Progenitor cell of endocrine pancreas (in vitro differentiated cells): ENCODE results near the gene BTBD9. TPM values are rescaled to one million over a fixed set of nuclear protein-coding genes. Genes with fewer than 3 reads are reported as not detected.

Experiments
- DNase-seq: peaks from one replicate; pipeline ENCODE4 v3.0.0; 2021; ENCODE audit warnings: low spot score; ENCODE audit not compliant: unreplicated experiment
- H3K27ac Mint-ChIP-seq: 2 replicates; pipeline ENCODE4 v1.8.0; 2021; ENCODE audit warnings: mild to moderate bottlenecking, moderate library complexity, mixed read lengths
- H3K27me3 Mint-ChIP-seq: 2 replicates; pipeline ENCODE4 v1.8.0; 2021; ENCODE audit warnings: mixed read lengths
- H3K36me3 Mint-ChIP-seq: 2 replicates; pipeline ENCODE4 v1.8.0; 2022; ENCODE audit warnings: mixed read lengths; ENCODE audit not compliant: insufficient read depth
- H3K4me1 Mint-ChIP-seq: 2 replicates; pipeline ENCODE4 v1.8.0; 2021; ENCODE audit warnings: low read depth, mixed read lengths
- H3K4me3 Mint-ChIP-seq: 2 replicates; pipeline ENCODE4 v1.8.0; 2021; ENCODE audit warnings: low read depth, mild to moderate bottlenecking, moderate library complexity, mixed read lengths
- H3K9me3 Mint-ChIP-seq: 2 replicates; pipeline ENCODE4 v1.8.0; 2021; ENCODE audit warnings: low read depth, mixed read lengths
- total RNA-seq: library from RNA; stranded (reverse); gene quantifications from 2 replicates; pipeline ENCODE4 v1.2.1, GENCODE V29; 2021
- TF ChIP-seq, protein P1 (sequence below): fragments of 200-600 bp; sonication (generic); IDR thresholded peaks from one replicate; pipeline ENCODE4 v1.5.0; 2021; ENCODE audit warnings: antibody characterized with exemption, mild to moderate bottlenecking; ENCODE audit not compliant: unreplicated experiment

BTBD9 gene
- total RNA-seq, 1 donor from 2014 or later: 25.9 TPM

DNA sequence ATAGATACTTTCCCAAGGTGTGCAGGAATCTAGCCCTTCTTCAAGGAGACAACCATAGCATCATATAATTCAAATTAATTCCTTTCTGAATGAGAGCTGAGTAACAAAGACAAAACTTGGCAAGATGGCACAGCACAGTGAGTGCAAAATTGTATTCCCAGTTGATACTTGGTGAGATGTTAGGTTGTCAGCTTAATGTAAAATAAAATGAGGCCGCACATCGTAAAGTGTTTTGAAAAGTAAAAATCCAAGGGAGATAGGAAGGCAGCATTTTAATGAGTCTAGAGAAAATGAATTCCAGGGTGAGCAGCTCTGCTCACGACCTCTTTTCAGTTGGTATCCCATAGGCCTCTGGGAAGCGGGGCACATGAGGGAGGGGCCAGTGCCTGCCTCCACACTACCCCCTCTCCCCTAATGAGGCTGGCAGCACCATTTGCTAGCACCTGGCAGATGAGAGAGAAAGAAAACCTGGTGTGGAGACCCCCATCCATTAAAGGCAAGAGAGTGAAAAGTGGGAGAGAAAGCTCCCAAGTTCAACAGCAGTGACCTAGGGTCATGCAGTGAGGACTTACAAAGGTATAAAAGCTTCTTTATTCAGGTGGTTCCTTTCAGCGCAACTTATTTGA, 158.4 kb downstream of the BTBD9 start:
- no peak for DNase-seq
- TF ChIP-seq, protein P1, sequence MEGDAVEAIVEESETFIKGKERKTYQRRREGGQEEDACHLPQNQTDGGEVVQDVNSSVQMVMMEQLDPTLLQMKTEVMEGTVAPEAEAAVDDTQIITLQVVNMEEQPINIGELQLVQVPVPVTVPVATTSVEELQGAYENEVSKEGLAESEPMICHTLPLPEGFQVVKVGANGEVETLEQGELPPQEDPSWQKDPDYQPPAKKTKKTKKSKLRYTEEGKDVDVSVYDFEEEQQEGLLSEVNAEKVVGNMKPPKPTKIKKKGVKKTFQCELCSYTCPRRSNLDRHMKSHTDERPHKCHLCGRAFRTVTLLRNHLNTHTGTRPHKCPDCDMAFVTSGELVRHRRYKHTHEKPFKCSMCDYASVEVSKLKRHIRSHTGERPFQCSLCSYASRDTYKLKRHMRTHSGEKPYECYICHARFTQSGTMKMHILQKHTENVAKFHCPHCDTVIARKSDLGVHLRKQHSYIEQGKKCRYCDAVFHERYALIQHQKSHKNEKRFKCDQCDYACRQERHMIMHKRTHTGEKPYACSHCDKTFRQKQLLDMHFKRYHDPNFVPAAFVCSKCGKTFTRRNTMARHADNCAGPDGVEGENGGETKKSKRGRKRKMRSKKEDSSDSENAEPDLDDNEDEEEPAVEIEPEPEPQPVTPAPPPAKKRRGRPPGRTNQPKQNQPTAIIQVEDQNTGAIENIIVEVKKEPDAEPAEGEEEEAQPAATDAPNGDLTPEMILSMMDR: no peak

DNA sequence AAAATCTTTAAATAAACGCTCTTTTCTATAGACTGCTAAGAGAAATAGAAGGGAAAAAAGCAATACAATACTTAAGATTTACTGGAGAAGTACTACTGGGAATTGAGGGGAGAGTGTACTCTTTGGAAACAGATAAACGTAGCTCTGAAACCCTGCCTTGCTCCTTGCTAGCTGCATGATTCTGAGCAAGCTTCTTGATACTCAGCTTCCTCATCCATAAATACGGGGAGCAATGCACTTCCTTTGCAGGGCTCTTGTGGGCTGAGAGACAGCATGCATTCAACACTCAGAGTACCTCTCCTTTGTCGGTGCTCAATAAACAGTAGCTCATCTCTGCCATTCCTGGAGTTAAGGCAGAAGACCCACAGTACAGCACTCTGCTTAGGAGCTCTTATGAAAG, 159.7 kb downstream of the BTBD9 start:
- Mint-ChIP-seq H3K36me3 (no peaks in the 10 kb centered on the region), H3K4me3 (no peak overlapping the region), H3K27me3 (peaks cover 40% of the 10 kb centered on the region), H3K9me3 (no peaks in the 10 kb centered on the region), H3K4me1 (no peaks in the 10 kb centered on the region), H3K27ac (no peak overlapping the region)
- no peak for DNase-seq
- TF ChIP-seq, protein P1: no peak

More for the DNA sequence above, 158.4 kb downstream of the BTBD9 start:
- Mint-ChIP-seq H3K27ac (no peak overlapping the region), H3K27me3 (peaks cover 34% of the 10 kb centered on the region), H3K4me3 (no peak overlapping the region), H3K36me3 (peaks cover 2% of the 10 kb centered on the region), H3K9me3 (no peaks in the 10 kb centered on the region), H3K4me1 (no peaks in the 10 kb centered on the region)

DNA sequence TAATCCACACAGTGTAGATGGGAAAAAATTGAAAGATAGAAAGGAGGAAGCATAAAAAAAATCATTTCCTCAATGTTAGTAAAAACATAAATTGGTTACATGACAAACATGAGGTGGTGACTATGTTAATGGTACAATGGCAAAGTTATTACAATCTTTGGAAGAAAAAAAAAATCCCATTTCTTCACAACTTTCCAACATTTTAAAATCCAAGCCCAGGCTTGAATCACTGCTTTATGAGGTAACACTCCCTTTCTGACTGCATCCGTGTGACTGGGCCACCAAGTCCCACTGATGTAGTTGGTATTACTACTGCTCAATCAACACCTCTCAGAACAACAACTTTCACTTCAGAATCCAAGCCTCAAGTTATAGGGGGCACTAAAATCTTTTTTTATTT, 160.4 kb downstream of the BTBD9 start:
- no peak overlapping the region for H3K4me3 Mint-ChIP-seq
- H3K36me3 Mint-ChIP-seq: no peaks in the 10 kb centered on the region
- no peaks in the 10 kb centered on the region for H3K4me1 Mint-ChIP-seq
- H3K27me3 Mint-ChIP-seq: peaks cover 44% of the 10 kb centered on the region
- TF ChIP-seq, protein P1: no peak
- H3K27ac Mint-ChIP-seq: no peak overlapping the region
- DNase-seq: no peak
- H3K9me3 Mint-ChIP-seq: no peaks in the 10 kb centered on the region

DNA sequence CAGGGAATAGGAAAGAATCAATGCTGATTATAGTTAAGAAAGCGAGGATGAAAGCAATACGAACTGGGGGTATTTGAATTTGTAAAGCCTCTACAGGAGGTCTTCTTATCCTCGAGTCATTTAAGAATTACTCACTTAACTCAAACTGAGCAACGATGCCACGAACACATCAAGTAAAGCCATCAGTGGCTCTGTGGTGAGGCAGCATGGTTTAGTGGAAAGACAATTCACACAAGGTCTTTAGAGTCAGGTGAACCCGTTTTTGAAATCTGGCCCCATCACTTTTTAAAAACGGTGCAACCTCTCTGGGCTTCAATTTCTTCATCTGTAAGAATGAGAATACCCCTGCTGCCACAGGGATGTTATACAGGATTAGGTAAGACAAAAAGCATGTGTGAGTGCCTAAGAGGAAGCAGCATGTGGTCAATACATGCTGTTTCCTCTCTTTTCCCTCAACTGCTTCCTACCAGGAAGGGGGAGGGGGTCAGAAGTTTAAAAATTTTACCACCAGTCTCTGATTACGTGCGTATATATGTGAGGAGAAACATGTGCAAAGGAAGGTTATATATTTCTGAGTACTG, 162.0 kb downstream of the BTBD9 start:
- TF ChIP-seq, protein P1: no peak
- Mint-ChIP-seq H3K9me3 (no peaks in the 10 kb centered on the region), H3K36me3 (no peaks in the 10 kb centered on the region), H3K27me3 (peaks cover 52% of the 10 kb centered on the region), H3K4me3 (no peak overlapping the region), H3K4me1 (no peaks in the 10 kb centered on the region), H3K27ac (no peak overlapping the region)
- no peak for DNase-seq

DNA sequence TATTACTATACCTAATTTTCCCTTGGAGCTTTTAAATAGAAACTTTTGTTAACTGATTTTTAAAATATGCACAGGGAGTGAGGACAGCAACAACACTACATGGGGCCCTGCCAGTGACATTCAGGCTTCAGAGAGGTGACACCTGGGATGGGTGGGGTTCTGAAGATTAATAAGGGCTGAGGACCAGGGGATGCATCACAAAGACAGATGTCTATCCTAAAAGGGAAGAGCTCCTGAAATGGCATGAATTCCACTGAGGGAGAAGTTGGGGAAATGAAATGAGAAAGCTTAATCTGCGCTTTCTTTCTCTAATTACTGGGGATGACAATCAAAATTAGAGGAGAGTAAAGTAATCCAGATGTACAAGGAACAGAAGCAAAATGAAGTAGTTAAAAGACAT, 162.8 kb downstream of the BTBD9 start:
- Mint-ChIP-seq H3K4me1 (no peaks in the 10 kb centered on the region), H3K27ac (no peak overlapping the region), H3K36me3 (no peaks in the 10 kb centered on the region), H3K9me3 (no peaks in the 10 kb centered on the region), H3K4me3 (no peak overlapping the region), H3K27me3 (peaks cover 54% of the 10 kb centered on the region)
- DNase-seq: no peak
- TF ChIP-seq, protein P1: no peak
